ENCODE results near the gene PHLPP1.

Gene PHLPP1

DNA sequence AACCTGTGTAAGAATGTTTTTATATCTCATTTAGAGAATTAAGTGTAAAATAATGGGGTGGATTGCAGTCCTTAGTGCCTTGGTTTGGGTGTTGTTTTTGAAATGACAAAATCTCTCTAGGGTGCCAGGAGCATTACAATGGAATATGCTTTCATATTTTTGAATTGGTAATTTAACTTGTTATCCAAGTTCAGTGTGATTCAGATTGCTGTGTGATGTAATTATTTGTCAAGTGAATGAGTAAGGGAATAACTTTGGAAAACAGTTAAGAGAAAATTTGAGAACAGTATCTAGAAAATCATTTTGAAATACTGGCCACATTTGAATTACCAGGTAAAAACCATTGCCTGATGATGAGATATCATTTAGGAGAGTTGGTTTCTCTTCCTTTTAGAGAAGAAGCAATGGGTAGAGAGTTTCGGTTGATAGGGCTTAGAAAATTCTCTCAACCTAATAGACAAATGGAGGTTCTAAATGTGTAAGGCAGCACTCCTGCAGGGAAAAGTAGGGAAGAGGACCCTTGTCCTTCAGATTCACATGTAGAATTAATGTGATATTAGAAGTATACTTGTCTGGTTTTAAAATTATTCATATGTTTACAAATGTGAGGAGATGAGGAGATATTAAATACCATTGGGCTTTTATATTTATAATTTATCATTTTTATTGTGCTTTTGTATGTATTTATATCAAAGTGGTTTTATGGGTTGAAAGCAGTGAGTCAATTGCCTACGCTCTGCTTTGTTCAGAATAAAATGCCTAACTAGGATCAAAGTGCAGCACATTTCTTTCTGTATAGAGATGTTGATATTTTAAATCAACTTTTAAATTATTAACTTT lies 124.8 kb downstream of the PHLPP1 start:
- no peak overlapping the region for H3K4me3 Mint-ChIP-seq
- peaks cover 2% of the 10 kb centered on the region for H3K4me1 Mint-ChIP-seq
- no peak for DNase-seq
- no peaks in the 10 kb centered on the region for H3K27me3 Mint-ChIP-seq
- CTCF ChIA-PET: no interaction called here
- no peaks in the 10 kb centered on the region for H3K36me3 Mint-ChIP-seq
- no peaks in the 10 kb centered on the region for H3K9me3 Mint-ChIP-seq
- H3K27ac Mint-ChIP-seq: no peak overlapping the region

GRCh38 chr18:62841405-62841804 lies 126.1 kb downstream of the PHLPP1 start:
- Mint-ChIP-seq H3K36me3 (no peaks in the 10 kb centered on the region), H3K4me1 (peaks cover 11% of the 10 kb centered on the region), H3K9me3 (no peaks in the 10 kb centered on the region), H3K4me3 (no peak overlapping the region), H3K27me3 (no peaks in the 10 kb centered on the region), H3K27ac (no peak overlapping the region)
- CTCF ChIA-PET: no interaction called here
- no peak for DNase-seq

GRCh38 chr18:62842898-62843297 lies 127.6 kb downstream of the PHLPP1 start:
- Mint-ChIP-seq H3K27ac (no peak overlapping the region), H3K4me1 (peaks cover 11% of the 10 kb centered on the region), H3K36me3 (no peaks in the 10 kb centered on the region), H3K27me3 (no peaks in the 10 kb centered on the region), H3K9me3 (no peaks in the 10 kb centered on the region), H3K4me3 (no peak overlapping the region)
- CTCF ChIA-PET: interaction anchor here (0.8 kb wide), 1 partner anchor 28 kb away, joined by 3 read pairs; no protein-coding TSS in a partner anchor
- no peak for DNase-seq

DNA sequence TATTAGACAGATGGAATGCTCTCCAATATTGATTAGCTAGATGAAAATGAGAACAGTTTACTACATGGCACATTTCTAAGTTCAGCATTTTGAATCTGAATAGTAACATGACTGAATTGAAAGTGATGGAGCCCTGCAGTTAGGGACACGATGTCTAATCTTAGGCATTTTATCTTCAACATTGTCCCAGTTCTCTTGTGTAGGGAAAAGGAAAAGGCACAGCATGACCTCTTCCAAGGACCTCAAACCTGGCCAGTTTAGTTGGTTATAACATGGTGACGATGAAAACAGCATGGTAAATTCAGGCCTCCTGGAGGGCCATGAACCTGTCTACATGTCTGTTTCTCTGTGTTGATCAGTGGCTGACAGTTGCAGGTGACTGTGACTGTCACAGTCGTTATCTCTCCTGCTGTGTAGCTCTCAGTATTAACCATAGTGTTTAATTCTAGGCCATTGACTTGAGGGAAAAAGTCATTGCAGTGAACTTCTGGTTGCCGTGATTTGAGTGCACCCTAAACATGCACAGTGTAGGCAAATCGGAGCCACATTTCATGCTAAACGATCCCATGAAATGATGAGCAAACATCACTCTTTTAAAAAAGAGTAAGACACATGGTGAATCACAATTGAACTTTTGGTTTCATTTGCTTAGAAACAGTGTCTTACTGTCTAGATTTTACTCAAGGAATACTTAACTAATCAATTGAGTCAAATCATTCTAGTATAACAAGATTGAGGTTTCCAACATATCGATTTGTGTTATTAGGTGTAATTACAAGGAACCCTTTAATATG lies 129.7 kb downstream of the PHLPP1 start:
- no peaks in the 10 kb centered on the region for H3K36me3 Mint-ChIP-seq
- H3K4me3 Mint-ChIP-seq: no peak overlapping the region
- H3K4me1 Mint-ChIP-seq: peaks cover 11% of the 10 kb centered on the region
- CTCF ChIA-PET: interaction anchor here (0.6 kb wide), 1 partner anchor 977 kb away, joined by 3 read pairs; no protein-coding TSS in a partner anchor
- DNase-seq: no peak
- H3K27ac Mint-ChIP-seq: no peak overlapping the region
- H3K27me3 Mint-ChIP-seq: no peaks in the 10 kb centered on the region
- no peaks in the 10 kb centered on the region for H3K9me3 Mint-ChIP-seq

DNA sequence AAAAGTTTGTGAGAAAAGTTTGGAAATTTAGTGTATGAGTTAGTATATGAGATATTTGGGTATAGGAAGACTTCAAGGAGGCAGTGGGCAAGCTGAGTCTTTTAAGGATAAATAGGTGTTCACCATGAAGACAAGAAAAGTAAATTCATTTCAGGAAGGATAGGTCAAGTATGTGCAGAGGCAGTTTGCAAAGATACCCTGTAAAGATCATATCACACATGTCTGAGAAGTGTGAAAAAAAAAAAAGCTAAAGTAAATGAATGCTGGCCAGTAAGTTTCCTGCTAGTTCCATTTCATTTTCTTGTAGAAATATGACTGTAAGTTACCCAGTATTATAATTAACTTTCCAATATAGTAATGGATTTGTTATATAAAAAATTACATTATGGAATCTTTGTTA lies 131.0 kb downstream of the PHLPP1 start:
- Mint-ChIP-seq H3K27ac (no peak overlapping the region), H3K27me3 (no peaks in the 10 kb centered on the region), H3K9me3 (no peaks in the 10 kb centered on the region), H3K36me3 (no peaks in the 10 kb centered on the region), H3K4me3 (no peak overlapping the region), H3K4me1 (peaks cover 11% of the 10 kb centered on the region)
- no peak for DNase-seq
- CTCF ChIA-PET: no interaction called here

DNA sequence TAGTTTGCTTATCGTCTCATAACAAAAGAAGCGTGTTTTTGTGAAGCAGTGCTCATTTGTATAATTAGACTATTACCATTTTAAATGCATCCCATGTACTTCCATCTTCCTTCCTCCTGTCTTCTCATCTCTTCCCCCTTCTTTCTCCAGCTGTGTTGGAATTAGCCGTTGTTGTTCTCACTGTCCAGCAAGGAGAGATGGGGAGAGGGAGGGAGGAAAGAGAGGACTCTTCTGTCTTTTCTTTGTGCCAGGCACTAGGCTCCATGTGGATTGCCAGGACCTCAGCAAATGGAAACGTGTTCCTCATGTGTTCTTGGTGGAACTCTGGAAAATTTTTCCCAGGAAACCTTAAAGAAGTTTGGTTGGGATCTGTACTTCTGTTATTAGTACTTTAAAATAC lies 131.7 kb downstream of the PHLPP1 start:
- no peak for DNase-seq
- Mint-ChIP-seq H3K4me1 (peaks cover 11% of the 10 kb centered on the region), H3K27me3 (no peaks in the 10 kb centered on the region), H3K36me3 (no peaks in the 10 kb centered on the region), H3K4me3 (no peak overlapping the region), H3K27ac (no peak overlapping the region), H3K9me3 (no peaks in the 10 kb centered on the region)
- CTCF ChIA-PET: no interaction called here

GRCh38 chr18:62848946-62849345 lies 133.6 kb downstream of the PHLPP1 start:
- no peaks in the 10 kb centered on the region for H3K27me3 Mint-ChIP-seq
- H3K9me3 Mint-ChIP-seq: no peaks in the 10 kb centered on the region
- no peak for DNase-seq
- no peak overlapping the region for H3K27ac Mint-ChIP-seq
- H3K36me3 Mint-ChIP-seq: no peaks in the 10 kb centered on the region
- no peak overlapping the region for H3K4me3 Mint-ChIP-seq
- peaks cover 11% of the 10 kb centered on the region for H3K4me1 Mint-ChIP-seq
- CTCF ChIA-PET: no interaction called here

- CTCF ChIA-PET: no interaction called here
- DNase-seq: no peak
- Mint-ChIP-seq H3K4me3 (no peak overlapping the region), H3K4me1 (peaks cover 3% of the 10 kb centered on the region), H3K9me3 (no peaks in the 10 kb centered on the region), H3K27me3 (no peaks in the 10 kb centered on the region), H3K27ac (no peak overlapping the region), H3K36me3 (no peaks in the 10 kb centered on the region)
Measured at GRCh38 chr18:62850619-62851306, 135.4 kb downstream of the PHLPP1 start.

DNA sequence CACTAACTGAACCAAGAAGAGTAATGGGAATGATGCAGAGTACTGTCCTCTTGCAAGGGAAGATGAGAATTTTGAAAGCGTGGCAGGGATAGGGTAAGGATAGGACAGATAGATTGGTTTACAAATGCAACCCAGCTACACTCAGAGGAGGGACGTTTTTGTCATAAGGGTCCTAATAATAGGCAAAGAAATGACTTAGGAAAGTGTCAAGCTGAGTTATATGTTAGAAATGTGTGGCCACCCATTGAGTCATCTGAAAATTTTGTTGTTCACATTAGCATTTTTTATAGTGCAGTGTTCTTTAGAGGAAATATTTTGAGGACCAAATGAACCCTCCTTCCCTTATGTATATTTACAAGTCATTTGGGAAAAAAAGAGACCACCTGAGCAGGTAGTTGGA lies 137.5 kb downstream of the PHLPP1 start:
- DNase-seq: no peak
- Mint-ChIP-seq H3K36me3 (no peaks in the 10 kb centered on the region), H3K9me3 (no peaks in the 10 kb centered on the region), H3K4me3 (no peak overlapping the region), H3K27me3 (no peaks in the 10 kb centered on the region), H3K4me1 (no peaks in the 10 kb centered on the region), H3K27ac (no peak overlapping the region)
- CTCF ChIA-PET: no interaction called here

DNA sequence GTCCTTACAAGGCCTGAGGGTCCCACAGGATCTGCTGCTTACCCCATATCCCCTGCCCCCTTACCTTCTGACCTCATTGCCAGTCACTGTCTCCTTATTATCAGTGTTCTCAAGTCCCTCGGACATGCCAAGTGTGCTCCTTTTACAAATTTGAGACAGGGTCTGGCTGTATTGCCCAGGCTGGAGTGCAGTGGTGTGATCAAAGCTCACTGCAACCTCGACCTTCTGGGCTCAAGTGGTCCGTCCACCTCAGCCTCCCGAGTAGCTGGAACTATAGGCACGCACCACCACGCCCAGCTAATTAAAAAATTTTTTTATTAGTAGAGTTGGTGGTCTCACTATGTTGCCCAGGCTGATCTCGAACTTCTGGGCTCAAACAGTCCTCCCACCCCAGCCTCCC lies 141.0 kb downstream of the PHLPP1 start:
- no peak overlapping the region for H3K27ac Mint-ChIP-seq
- CTCF ChIA-PET: no interaction called here
- H3K36me3 Mint-ChIP-seq: no peaks in the 10 kb centered on the region
- no peaks in the 10 kb centered on the region for H3K9me3 Mint-ChIP-seq
- H3K27me3 Mint-ChIP-seq: no peaks in the 10 kb centered on the region
- no peak overlapping the region for H3K4me3 Mint-ChIP-seq
- DNase-seq: no peak
- H3K4me1 Mint-ChIP-seq: no peaks in the 10 kb centered on the region

DNA sequence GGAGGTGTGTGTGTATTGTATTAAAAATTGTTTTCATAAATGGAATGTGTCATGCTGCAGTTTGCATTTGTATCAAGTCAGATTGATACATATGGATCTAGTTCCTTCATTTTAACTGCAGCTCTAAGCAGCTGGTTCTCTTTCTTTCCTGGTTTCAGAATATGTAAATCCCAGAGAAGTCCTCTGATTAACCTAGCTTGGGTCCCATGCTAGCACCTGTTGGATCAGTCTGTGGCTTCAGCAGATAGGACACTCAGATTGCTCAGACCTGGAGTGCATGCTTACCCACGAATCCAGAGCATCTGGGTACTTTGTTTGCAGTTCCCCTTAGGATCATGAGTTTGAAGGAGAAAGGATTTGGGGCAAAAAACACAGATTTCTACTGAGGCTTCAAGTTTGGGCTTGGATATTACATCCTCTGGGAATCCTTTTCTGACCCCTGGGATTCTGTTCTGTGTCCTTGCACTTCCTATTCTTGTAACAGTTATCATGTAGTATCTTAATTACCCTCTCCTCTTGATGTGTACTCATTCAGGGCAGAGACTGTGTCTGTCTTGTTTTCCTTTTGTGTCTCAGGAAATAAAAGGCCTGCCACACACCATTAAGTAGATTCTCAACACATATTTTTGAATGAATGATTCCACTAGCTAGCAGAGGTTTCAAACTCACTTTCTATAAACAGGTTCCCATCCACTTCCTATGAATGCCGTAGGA lies 142.1 kb downstream of the PHLPP1 start:
- Mint-ChIP-seq H3K4me1 (no peaks in the 10 kb centered on the region), H3K9me3 (no peaks in the 10 kb centered on the region)
- CTCF ChIA-PET: no interaction called here

GRCh38 chr18:62860062-62860461 lies 144.7 kb downstream of the PHLPP1 start:
- H3K4me1 Mint-ChIP-seq: no peaks in the 10 kb centered on the region
- peak overlapping the region; percentile 24 for H3K27ac Mint-ChIP-seq
- no peak for DNase-seq
- H3K9me3 Mint-ChIP-seq: no peaks in the 10 kb centered on the region
- no peaks in the 10 kb centered on the region for H3K27me3 Mint-ChIP-seq
- no peak overlapping the region for H3K4me3 Mint-ChIP-seq
- CTCF ChIA-PET: no interaction called here
- H3K36me3 Mint-ChIP-seq: no peaks in the 10 kb centered on the region

More for the DNA sequence above, 142.1 kb downstream of the PHLPP1 start:
- no peak overlapping the region for H3K27ac Mint-ChIP-seq
- no peak overlapping the region for H3K4me3 Mint-ChIP-seq
- H3K36me3 Mint-ChIP-seq: no peaks in the 10 kb centered on the region
- no peak for DNase-seq
- no peaks in the 10 kb centered on the region for H3K27me3 Mint-ChIP-seq

GRCh38 chr18:62862466-62862865 lies 147.1 kb downstream of the PHLPP1 start:
- Mint-ChIP-seq H3K36me3 (no peaks in the 10 kb centered on the region), H3K27ac (no peak overlapping the region), H3K4me1 (no peaks in the 10 kb centered on the region), H3K9me3 (no peaks in the 10 kb centered on the region), H3K4me3 (no peak overlapping the region), H3K27me3 (no peaks in the 10 kb centered on the region)
- CTCF ChIA-PET: interaction anchor here (0.8 kb wide), 1 partner anchor 143 kb away, joined by 4 read pairs; no protein-coding TSS in a partner anchor
- DNase-seq: no peak

- DNase-seq: no peak
- no peak overlapping the region for H3K4me3 Mint-ChIP-seq
- no peak overlapping the region for H3K27ac Mint-ChIP-seq
- no peaks in the 10 kb centered on the region for H3K36me3 Mint-ChIP-seq
- H3K9me3 Mint-ChIP-seq: no peaks in the 10 kb centered on the region
- H3K4me1 Mint-ChIP-seq: no peaks in the 10 kb centered on the region
- H3K27me3 Mint-ChIP-seq: no peaks in the 10 kb centered on the region
- CTCF ChIA-PET: interaction anchor here (0.6 kb wide), 1 partner anchor 94 kb away, joined by 3 read pairs; no protein-coding TSS in a partner anchor
Measured at GRCh38 chr18:62863579-62864001, 148.2 kb downstream of the PHLPP1 start.
